ENCODE measurements around the gene CALHM4.

DNA sequence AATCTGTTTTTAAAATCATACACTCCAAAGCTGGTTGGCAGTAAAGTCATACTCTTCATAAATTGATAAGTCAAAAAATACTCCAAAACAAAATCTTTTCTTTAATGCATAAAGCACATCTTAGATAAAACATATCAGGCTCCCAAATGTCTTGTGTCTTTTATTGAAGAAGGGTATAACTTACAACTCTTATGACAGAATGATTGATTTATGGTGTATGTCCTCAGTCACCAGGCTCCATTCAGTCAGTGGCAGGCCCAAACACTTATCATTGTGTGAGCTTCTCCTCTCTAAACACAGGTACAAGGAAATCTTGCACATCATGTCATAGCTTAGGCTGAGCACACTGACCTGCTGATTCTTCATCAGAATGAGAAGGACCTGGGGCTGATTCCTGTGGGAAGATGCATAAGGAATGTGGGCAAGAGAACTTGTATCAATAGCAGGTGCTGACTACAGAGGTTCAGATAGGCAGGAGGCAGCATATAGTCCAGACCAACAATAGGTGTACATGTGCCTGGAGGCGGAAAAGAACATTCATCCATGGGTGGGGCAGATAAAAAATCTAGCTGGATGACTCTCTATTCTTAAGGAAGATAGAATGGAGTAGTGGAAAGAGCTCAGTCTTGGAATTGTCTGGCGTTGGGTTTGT is 40.2 kb upstream of the CALHM4 start:
- no peak for TF ChIP-seq POLR2A (IDR thresholded peaks at IDR 0.05)
- TF ChIP-seq, protein P1, sequence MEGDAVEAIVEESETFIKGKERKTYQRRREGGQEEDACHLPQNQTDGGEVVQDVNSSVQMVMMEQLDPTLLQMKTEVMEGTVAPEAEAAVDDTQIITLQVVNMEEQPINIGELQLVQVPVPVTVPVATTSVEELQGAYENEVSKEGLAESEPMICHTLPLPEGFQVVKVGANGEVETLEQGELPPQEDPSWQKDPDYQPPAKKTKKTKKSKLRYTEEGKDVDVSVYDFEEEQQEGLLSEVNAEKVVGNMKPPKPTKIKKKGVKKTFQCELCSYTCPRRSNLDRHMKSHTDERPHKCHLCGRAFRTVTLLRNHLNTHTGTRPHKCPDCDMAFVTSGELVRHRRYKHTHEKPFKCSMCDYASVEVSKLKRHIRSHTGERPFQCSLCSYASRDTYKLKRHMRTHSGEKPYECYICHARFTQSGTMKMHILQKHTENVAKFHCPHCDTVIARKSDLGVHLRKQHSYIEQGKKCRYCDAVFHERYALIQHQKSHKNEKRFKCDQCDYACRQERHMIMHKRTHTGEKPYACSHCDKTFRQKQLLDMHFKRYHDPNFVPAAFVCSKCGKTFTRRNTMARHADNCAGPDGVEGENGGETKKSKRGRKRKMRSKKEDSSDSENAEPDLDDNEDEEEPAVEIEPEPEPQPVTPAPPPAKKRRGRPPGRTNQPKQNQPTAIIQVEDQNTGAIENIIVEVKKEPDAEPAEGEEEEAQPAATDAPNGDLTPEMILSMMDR (IDR thresholded peaks at IDR 0.05), result no peak

Data from right lobe of liver (tissue), 4 donors.